Measurements from ENCODE around the gene WDR77. TPM values are rescaled to one million over a fixed set of nuclear protein-coding genes. Genes with fewer than 3 reads are reported as not detected.

Gene WDR77
- total and polyA plus RNA-seq, 9 of the 15 experiments (the other 6 are each of a cell fraction or from before 2014, with no cell fraction given): 20.6 to 160 (median 75.3) TPM

DNA sequence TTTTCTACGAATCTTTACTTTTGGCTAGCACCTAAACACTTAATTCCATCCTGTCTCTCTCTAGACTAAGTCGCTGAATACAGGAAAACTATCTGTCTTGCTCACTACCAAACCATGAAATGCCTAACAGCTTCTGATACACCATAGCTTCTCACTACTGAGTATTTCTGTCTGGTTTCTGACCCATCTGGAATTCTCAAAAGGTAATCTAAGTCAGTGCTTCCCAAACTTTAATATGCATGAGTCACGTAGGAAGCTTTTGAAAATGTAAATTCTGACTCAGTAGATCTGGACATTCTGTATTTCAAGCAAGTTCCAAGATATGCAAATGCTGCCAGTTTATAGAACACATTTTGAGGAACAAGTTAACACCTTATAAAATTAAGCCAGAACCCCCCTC, 12.3 kb downstream of the WDR77 start:
- CTCF ChIA-PET (ENCODE audit: low intra/inter-chr PET ratio): no interaction called here
- ATAC-seq (no peak), FAIRE-seq (no peak), DNase-seq (ENCODE audit: extremely low read depth in 1 of 4, low spot score in 3 of 4) (no peak)
- Histone ChIP-seq H3K79me2 (ENCODE audit: control insufficient read depth, insufficient read depth, low read length) (no peaks in the 10 kb centered on the region), H3K4me3 (no peak overlapping the region), H3K36me3 (ENCODE audit: control insufficient read depth, insufficient read depth, low read length) (peaks cover 45% of the 10 kb centered on the region), H3K27ac (ENCODE audit: extremely low read depth, low read depth, low read length) (no peak overlapping the region), H4K20me1 (replicated peaks; ENCODE audit: control insufficient read depth, insufficient read depth, low read length) (no peaks in the 10 kb centered on the region), H2AFZ (ENCODE audit: low read depth, low read length) (no peak overlapping the region), H3K9ac (ENCODE audit: insufficient read depth in 1 of 2, low read depth in 2 of 2, low read length in 2 of 2) (no peak overlapping the region), H3K4me2 (ENCODE audit: insufficient read depth, low read length) (no peak overlapping the region), H3K27me3 (ENCODE audit: control insufficient read depth in 2 of 2, insufficient read depth in 2 of 2, low read length in 2 of 2) (no peaks in the 10 kb centered on the region), H3K9me3 (replicated peaks; ENCODE audit: control insufficient read depth, insufficient read depth, low read depth, low read length) (no peaks in the 10 kb centered on the region), H3K9me1 (ENCODE audit: control insufficient read depth, insufficient read depth, low read length) (no peaks in the 10 kb centered on the region), H3K4me1 (replicated peaks in 1 of 2; ENCODE audit: control insufficient read depth in 2 of 2, insufficient read depth in 2 of 2, low read length in 2 of 2) (peaks cover 0 to 8% of the 10 kb centered on the region in 2 experiments; a peak in 3 of 5 replicates)
- in situ Hi-C loops (cut with MboI) (no loop called here), intact Hi-C loops (cut with micrococcal nuclease) (loop anchor here (5.0 kb wide), 1 partner anchor 214 kb away; no protein-coding TSS in a partner anchor)
- 42% methylated on average over 3 of the region's 3 CpGs for WGBS (ENCODE audit: insufficient coverage, low coverage, missing lambda C conversion rate)
- BruUV-seq (replicated peaks): no TSS peak
- POLR2A ChIA-PET: interaction anchor here (0.9 to 5.1 kb wide), 3 partner anchors 12 to 15 kb away, joined by 4 to 40 read pairs (median 4); partner anchors contain the start of genes ATP5PB and WDR77
- TF ChIP-seq, protein P1, sequence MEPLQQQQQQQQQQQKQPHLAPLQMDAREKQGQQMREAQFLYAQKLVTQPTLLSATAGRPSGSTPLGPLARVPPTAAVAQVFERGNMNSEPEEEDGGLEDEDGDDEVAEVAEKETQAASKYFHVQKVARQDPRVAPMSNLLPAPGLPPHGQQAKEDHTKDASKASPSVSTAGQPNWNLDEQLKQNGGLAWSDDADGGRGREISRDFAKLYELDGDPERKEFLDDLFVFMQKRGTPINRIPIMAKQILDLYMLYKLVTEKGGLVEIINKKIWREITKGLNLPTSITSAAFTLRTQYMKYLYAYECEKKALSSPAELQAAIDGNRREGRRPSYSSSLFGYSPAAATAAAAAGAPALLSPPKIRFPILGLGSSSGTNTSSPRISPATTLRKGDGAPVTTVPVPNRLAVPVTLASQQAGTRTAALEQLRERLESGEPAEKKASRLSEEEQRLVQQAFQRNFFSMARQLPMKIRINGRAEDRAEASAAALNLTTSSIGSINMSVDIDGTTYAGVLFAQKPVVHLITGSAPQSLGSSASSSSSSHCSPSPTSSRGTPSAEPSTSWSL (CRISPR knock-in tag; IDR thresholded peaks at IDR 0.05; ENCODE audit: borderline replicate concordance): no peak
- TF ChIP-seq SRSF9 (IDR thresholded peaks at IDR 0.05; ENCODE audit: borderline replicate concordance, low read depth, low read length) (no peak), KDM1A (IDR thresholded peaks at IDR 0.05) (no peak), HNRNPL (IDR thresholded peaks at IDR 0.05; ENCODE audit: low read depth, low read length) (no peak), CAMTA2 (CRISPR knock-in tag; conservative IDR thresholded peaks at IDR 0.05) (no peak)
- TF ChIP-seq, protein P2, sequence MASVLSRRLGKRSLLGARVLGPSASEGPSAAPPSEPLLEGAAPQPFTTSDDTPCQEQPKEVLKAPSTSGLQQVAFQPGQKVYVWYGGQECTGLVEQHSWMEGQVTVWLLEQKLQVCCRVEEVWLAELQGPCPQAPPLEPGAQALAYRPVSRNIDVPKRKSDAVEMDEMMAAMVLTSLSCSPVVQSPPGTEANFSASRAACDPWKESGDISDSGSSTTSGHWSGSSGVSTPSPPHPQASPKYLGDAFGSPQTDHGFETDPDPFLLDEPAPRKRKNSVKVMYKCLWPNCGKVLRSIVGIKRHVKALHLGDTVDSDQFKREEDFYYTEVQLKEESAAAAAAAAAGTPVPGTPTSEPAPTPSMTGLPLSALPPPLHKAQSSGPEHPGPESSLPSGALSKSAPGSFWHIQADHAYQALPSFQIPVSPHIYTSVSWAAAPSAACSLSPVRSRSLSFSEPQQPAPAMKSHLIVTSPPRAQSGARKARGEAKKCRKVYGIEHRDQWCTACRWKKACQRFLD (CRISPR knock-in tag; IDR thresholded peaks at IDR 0.05): no peak
- TF ChIP-seq, protein P3, sequence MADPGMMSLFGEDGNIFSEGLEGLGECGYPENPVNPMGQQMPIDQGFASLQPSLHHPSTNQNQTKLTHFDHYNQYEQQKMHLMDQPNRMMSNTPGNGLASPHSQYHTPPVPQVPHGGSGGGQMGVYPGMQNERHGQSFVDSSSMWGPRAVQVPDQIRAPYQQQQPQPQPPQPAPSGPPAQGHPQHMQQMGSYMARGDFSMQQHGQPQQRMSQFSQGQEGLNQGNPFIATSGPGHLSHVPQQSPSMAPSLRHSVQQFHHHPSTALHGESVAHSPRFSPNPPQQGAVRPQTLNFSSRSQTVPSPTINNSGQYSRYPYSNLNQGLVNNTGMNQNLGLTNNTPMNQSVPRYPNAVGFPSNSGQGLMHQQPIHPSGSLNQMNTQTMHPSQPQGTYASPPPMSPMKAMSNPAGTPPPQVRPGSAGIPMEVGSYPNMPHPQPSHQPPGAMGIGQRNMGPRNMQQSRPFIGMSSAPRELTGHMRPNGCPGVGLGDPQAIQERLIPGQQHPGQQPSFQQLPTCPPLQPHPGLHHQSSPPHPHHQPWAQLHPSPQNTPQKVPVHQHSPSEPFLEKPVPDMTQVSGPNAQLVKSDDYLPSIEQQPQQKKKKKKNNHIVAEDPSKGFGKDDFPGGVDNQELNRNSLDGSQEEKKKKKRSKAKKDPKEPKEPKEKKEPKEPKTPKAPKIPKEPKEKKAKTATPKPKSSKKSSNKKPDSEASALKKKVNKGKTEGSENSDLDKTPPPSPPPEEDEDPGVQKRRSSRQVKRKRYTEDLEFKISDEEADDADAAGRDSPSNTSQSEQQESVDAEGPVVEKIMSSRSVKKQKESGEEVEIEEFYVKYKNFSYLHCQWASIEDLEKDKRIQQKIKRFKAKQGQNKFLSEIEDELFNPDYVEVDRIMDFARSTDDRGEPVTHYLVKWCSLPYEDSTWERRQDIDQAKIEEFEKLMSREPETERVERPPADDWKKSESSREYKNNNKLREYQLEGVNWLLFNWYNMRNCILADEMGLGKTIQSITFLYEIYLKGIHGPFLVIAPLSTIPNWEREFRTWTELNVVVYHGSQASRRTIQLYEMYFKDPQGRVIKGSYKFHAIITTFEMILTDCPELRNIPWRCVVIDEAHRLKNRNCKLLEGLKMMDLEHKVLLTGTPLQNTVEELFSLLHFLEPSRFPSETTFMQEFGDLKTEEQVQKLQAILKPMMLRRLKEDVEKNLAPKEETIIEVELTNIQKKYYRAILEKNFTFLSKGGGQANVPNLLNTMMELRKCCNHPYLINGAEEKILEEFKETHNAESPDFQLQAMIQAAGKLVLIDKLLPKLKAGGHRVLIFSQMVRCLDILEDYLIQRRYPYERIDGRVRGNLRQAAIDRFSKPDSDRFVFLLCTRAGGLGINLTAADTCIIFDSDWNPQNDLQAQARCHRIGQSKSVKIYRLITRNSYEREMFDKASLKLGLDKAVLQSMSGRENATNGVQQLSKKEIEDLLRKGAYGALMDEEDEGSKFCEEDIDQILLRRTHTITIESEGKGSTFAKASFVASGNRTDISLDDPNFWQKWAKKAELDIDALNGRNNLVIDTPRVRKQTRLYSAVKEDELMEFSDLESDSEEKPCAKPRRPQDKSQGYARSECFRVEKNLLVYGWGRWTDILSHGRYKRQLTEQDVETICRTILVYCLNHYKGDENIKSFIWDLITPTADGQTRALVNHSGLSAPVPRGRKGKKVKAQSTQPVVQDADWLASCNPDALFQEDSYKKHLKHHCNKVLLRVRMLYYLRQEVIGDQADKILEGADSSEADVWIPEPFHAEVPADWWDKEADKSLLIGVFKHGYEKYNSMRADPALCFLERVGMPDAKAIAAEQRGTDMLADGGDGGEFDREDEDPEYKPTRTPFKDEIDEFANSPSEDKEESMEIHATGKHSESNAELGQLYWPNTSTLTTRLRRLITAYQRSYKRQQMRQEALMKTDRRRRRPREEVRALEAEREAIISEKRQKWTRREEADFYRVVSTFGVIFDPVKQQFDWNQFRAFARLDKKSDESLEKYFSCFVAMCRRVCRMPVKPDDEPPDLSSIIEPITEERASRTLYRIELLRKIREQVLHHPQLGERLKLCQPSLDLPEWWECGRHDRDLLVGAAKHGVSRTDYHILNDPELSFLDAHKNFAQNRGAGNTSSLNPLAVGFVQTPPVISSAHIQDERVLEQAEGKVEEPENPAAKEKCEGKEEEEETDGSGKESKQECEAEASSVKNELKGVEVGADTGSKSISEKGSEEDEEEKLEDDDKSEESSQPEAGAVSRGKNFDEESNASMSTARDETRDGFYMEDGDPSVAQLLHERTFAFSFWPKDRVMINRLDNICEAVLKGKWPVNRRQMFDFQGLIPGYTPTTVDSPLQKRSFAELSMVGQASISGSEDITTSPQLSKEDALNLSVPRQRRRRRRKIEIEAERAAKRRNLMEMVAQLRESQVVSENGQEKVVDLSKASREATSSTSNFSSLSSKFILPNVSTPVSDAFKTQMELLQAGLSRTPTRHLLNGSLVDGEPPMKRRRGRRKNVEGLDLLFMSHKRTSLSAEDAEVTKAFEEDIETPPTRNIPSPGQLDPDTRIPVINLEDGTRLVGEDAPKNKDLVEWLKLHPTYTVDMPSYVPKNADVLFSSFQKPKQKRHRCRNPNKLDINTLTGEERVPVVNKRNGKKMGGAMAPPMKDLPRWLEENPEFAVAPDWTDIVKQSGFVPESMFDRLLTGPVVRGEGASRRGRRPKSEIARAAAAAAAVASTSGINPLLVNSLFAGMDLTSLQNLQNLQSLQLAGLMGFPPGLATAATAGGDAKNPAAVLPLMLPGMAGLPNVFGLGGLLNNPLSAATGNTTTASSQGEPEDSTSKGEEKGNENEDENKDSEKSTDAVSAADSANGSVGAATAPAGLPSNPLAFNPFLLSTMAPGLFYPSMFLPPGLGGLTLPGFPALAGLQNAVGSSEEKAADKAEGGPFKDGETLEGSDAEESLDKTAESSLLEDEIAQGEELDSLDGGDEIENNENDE (IDR thresholded peaks at IDR 0.05; ENCODE audit: low read depth, low read length): no peak
